Measurements from ENCODE around the gene CHD2.
"Not testable (repeated sequence)": the region's sequence is repeated elsewhere in the genome, so short reads cannot be mapped to it uniquely, and the experiment has no call there.

CHD2 gene

DNA sequence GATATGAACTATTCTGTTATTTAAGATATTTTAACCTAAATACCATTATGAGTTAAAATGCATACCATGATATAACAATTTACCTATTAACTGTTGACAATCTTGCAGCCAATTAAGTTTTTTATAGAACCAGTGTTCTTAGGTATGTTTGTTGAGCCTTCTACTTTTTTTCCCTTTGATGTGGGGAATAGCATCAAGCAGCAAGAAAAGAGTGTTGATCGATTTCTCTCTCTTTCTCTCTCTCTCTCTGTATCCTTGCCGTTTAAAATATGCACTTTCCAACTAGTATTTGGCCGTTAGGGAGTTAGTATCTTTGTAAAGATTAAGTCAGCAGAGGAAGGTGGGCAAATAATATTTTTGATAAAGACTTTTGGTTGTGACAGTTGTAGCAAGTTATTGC lies 5.9 kb downstream of the CHD2 start:
- DNase-seq (ENCODE audit: low read depth in 1 of 2, low spot score in 1 of 2), result no peak

DNA sequence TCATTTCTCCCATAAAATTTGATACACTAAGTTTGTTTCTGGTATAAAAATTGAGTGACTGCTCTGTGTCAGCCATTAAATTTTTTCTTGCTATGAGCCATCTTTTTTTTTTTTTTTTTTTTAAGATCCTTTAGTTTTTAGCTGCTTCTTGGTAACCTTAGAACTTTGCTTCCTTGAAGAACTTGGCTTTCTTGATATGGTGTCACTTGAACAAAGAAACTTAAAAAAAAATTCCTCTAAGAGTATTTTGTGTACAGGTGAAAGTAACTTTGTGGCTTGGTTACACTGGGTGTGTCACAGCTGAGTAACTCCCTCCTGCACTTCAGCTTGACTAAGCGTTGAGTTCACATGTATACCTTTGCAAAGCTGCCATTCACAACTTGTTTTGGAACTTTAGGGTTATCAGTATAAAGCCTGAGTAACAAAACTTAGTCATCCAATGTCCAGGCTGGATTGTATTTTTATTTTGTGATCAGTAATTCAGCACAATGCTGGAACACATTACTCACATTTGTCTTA lies 6.5 kb downstream of the CHD2 start:
- peak in 1 of 2 donors; percentile 29 for DNase-seq (ENCODE audit: low read depth in 1 of 2, low spot score in 1 of 2)

DNA sequence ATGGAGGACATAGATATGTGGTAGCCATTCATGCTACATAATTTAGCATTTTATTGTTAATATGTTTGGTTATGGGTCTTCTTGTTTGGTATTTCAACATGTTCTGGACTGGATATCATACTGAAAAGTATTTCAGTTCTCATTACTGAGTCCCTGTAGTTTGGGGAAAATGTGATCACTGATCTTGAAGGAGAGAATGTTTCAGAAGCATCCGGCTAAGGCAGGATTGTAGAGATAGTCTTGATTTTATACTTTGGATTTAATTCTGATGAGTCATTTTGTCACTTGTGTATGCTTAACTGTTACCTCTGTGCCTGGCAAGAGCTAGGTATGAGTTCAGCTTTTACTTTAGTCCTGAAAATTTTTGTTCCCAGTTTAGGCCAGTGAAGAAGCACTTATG lies 7.1 kb downstream of the CHD2 start:
- no peak for DNase-seq (ENCODE audit: low read depth in 1 of 2, low spot score in 1 of 2)

DNA sequence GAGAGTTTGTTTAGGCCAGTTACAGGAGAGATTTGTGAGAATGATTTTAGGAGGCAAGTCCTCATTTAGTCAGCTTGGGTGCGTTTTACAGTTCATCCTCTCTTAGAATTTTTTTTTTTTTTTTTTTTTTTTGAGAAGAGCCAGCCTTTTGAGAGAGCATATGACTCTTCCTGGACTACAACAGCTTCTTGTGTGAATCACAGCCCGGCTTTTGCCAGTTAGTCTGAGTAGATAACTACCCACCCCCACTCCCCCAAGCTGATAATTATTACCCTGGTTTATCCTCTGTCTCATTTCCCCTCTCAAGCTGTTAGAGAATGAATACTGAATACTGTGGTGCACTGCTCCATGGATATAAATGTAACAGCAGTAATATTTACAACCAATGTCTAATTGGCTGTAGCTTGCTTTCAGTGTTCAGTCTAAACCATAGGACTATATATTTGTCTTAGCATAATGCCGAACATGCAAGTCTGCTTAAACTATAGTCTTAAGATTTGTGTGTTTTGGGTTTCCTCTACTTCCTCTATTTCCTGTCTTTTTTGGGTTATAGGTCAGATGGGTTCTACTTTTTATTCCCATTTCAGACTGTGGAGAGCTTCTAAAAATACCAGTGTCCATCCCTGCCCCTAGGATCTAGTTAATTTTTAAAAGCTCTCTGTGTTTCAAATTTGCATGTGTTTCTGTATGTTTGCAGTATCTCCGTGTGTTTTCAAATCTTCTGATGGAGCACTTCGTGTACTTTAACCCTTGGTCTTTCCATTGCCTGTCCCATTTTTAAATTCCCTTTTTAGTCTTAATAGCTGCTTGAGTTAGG lies 8.0 kb downstream of the CHD2 start:
- DNase-seq (ENCODE audit: low read depth in 1 of 2, low spot score in 1 of 2), result no peak

DNA sequence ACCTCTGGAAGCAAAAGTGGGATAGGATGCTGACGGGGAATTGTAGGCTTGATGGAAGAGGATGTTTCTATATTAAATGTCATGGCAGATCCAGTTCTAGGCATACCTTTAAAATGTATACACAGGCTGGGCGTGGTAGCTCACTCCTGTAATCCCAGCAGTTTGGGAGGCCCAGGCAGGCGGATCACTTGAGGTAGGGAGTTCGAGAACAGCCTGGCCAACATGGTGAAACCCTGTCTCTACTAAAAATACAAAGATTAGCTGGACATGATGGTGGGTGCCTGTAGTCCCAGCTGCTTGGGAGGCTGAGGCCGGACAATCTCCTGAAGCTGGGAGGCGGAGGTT lies 8.6 kb downstream of the CHD2 start:
- DNase-seq (ENCODE audit: low read depth in 1 of 2, low spot score in 1 of 2), result no peak

DNA sequence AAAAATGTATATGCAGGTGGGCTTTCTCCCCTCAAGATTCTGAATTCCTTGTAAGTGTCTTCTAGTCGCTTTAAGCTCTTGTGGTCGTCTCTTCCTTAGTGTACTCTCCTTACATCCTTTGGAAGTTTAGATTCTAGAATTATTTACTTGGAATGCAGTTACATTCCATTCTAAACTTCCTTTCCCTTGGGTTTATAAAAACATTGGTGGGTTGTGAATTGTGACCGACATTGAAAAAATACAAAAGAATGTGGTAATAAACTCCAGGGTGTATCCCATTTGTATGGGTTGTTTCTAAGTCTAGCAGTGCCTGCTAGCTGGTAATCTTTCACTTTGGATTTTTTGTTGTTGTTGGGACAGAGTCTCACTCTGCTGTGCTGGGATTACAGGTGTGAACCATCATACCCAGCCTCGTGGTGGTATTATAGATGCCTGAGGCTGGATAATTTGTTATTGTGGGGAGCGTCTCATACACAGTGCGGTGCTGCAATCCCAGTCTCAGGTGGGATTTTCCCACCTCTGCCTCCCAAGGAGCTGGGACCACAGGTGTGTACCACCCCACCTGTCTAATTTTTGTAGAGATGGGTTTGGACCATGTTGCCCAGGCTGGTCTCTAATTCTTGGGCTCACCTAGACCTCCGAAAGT lies 9.1 kb downstream of the CHD2 start:
- no peak for DNase-seq (ENCODE audit: low read depth in 1 of 2, low spot score in 1 of 2)

DNA sequence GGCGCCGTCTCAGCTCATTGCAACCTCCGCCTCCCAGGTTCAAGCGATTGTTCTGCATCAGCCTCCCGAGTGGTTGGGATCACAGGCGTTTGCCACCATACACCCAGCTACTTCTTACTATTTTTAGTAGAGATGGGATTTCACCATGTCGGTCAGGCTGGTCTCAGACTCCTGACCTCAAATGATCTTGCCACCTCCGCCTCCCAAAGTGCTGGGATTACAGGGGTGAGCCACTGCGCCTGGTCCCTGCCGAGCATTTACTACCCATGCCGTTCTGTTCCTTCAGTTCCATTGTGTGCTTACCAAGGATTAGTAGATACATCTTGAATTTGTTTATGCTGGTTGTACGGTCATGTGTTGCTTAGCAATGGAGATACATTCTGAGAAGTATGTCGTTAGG lies 10.3 kb downstream of the CHD2 start:
- DNase-seq (ENCODE audit: low read depth in 1 of 2, low spot score in 1 of 2), result no peak

DNA sequence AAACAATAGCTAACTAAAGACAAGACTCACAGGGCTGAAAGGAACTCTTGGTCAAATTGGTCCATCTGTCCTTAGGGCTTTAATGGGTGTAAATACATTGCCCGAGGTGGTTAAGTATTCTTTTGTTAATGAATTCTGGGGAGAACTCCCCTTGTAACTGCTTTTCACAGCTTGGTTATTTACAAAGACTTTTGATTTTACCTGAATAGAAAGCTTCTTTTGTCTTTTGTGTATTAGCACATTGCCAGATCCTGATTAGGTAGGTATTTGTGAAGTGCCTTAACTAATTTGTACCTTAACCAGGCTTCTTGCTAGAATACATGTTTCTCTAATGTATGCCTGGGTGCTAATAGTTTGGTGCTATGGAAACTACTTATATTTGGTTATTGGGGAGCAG lies 14.0 kb downstream of the CHD2 start:
- DNase-seq (ENCODE audit: low read depth in 1 of 2, low spot score in 1 of 2), result no peak

DNA sequence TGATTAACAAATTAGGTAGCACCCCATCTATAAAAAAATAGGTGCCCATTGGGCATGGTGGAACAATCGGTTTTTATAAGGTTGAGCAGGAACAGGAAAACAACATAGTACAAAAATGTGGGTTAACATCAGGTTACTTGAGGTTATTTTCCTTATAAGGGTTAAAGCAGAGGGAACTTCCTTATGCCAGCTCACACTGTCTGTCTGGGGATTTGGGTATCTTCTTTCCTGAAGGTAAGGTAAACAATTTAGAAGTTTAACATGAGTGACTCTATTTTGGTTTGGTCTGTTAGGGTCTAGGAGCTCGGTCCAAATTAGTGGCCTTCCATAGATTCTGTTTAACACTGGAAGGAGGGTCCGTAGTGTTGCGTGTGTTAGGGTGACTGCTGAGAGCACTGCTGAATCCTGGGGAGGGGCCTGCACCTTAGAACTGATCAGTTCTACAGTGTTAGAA lies 14.7 kb downstream of the CHD2 start:
- DNase-seq (ENCODE audit: low read depth in 1 of 2, low spot score in 1 of 2), result no peak

DNA sequence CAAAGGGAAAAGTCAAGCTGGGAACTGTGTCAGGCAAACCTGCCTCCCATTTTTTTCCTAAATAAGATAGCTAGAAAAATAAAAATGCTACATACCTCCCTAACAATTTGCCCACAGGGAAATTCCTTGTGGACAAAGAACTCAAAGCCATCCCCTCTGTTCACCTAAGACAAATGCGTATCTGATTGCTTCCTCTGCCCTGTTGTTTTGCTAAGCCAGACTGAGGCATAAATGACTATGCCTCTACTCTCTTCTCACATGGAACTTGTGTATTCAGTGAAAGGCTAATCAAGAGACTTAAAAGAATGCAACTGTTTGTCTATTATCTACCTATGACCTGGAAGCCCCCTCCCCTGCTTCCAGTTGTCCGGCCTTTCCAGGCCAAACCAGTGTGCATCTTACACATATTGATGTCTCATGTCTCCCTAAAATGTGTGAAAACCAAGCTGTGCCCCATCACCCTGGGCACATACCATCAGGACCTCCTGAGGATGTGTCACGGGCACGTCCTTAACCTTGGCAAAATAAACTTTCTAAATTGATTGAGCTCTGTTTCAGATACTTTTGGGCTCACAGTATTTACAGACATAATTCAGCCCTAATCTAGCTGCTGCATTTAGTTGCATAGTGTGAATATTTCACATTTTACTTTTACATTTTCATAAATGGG lies 15.8 kb downstream of the CHD2 start:
- DNase-seq (ENCODE audit: low read depth in 1 of 2, low spot score in 1 of 2), result no peak

DNA sequence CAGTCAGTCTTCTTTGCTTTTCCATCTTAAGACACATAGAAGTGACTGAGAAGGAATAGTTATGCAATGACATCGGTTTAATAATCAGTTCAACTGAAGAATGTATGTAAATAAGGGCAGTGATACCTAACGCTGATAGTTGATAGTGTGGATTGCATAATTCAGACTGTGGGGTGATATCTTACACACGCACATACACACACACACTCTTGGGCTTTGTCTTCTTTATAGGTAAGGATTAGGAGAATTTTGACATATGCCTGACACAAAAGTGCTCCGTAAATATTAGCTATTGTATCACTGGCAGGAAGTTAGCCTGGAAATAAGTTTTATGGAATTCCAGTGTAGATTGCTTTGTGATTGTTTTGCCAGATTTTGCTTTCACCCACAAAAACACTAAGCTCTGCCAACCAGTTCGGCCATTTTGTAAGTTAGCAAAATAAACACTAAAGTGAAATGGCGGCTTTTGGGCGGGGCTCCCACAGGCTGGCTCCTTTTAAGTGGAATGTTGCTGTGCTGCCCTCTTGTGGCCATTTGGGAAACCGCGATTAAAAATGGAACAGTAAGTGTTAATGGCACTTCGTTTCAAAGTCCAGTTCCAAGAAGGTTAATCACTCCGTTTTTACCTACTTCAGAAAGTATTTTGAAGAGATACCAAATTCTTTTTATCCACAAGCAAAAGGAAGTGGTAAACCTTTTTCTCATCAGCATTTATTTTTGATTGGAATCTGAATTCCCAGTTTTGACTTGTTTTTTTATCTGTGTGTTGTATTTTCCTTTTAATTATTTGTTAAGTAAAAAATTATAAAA lies 17.7 kb downstream of the CHD2 start:
- peak; percentile 84 to 86 for DNase-seq (ENCODE audit: low read depth in 1 of 2, low spot score in 1 of 2)

DNA sequence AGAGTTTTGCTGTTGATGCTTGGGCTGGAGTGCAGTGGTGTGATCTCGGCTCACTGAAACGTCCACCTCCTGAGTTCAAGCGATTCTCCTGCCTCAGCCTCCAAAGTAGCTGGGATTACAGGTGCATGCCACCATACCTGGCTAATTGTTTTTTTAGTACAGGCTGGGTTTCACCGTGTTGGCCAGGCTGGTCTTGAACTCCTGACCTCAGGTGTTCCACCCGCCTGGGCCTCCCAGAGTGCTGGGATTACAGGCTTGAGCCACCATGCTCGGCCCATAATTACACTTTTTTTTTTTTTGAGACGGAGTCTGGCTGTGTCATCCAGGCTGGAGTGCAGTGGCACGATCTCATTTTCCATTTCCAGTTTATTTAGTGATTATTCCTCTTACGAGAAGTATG lies 18.8 kb downstream of the CHD2 start:
- not testable (repeated sequence) for DNase-seq (ENCODE audit: low read depth in 1 of 2, low spot score in 1 of 2)

DNA sequence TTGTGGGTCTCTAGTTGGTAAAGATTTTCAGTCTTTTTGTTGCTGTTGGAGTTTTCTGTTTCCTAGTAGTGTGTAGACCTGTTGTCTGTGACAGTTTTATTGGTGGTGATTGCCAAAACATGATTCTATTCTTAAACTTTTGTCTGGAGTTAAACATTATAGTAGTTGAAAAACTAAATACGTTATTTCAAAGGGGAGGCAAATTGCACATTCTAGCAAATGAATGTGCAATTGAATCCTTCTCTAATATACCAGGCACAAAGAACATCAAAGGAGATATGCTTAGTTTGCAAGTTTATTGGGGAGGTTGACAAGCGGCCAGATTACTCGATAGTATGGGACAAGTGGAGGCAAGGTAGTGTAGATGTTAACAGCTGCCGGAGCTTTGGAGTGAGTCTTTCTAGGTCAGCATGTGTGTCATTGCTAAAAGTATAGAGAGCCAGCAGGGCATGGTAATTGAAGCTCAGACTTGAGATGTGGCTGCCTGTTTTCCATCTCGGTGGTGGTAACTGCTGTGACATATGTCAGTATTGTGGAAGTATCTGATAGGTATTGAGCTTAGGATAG lies 20.6 kb downstream of the CHD2 start:
- DNase-seq (ENCODE audit: low read depth in 1 of 2, low spot score in 1 of 2), result no peak

DNA sequence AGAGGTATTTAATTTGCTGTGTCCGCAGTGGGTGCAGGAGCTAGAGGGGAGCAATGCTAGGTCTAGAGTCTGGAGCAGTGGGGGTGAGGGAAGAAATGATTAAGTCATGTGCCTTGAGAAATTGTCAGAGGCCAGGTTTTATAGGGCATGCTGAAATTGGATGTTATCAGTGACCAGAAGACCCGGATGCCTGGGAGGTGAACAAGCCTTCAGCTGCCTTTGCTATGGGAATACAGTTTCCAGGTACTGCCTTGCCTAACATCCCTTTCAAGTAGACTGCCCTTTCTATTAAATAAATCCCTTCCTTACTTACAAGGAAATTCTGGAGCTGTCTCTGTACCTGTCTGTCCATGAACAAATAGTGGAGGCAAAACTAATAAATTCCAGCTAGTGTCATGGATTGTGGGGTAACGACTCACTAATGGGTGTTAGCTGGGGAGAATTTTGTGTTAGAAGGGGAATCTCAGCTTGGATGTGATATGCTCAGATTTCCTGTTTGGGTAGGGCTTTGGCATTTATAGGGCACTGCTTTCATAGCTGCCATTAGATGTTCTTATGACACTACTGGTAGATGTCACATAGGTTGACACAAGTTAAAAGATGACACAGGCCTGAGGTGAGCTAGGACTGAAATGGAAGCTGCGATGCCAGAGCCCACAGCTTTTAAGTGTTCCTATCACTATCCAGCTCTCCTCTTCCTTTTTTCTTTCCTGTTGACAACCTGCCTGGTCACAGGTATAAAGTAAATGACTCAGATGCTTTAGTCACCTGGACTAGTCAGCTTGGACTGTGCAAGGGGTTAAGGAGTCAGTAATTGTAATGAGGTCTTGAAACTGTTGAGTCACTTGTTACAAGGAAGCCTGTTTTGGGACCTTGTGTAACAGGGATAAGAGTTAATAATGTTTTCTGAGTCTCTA lies 21.3 kb downstream of the CHD2 start:
- DNase-seq (ENCODE audit: low read depth in 1 of 2, low spot score in 1 of 2), result no peak

DNA sequence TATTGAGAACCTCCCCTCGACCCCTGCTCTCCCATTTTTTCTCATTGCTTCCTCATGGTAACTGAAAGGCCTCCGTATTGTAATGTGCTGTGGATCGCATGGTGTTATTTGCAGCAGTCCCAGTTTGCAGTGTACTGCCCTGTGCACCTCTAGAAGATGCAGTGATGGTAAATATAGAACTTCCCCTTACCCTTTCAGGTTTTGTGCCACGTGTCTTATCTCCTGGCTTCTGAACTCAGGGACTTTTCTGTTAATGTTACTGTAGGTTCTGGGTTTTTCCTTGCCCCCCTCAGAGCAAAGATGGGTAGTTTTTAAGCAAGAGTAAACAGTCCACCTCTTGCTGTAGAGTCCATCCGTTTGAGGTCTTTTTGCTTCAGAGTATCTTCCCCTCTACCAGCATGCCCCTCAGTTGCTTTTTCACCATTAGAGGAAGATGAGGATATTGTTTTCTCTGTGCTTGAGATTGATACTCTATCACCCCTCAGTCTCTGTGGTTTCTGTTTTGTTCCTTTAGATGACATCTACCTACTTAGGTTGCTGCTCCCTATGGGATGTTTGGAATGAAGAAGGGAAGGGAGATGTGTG lies 22.4 kb downstream of the CHD2 start:
- no peak for DNase-seq (ENCODE audit: low read depth in 1 of 2, low spot score in 1 of 2)

DNA sequence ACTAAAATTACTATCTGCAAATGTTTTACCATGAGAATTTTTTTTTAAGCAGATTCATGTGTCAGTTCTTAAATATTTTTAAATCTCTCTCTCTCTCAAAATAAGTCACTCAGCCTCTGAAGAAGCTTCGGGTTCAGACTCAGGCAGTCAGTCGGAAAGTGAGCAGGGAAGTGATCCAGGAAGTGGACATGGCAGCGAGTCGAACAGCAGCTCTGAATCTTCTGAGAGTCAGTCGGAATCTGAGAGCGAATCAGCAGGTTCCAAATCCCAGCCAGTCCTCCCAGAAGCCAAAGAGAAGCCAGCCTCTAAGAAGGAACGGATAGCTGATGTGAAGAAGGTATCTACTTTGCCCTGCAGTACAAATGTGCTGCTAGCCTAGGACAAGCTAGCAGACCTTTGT lies 24.1 kb downstream of the CHD2 start:
- no peak for DNase-seq (ENCODE audit: low read depth in 1 of 2, low spot score in 1 of 2)

DNA sequence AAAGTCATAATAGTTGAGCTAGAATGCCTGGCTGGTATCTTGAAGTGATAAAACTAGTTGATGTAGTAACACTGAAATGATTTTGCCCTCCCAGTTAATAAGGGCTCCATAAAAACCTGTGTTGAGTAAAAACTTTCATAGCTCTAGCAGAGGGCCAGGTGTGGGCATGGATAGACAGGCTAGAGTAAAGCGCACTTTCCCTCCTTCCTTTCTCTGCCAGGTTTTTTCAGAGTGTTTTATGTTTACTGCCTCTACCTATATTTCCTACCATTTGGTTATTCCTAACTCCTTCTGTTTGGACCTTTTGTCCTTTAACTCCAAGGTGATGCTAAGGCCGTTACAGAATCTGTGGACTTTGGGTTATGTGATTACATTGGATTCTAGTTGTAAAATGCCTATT lies 25.3 kb downstream of the CHD2 start:
- no peak for DNase-seq (ENCODE audit: low read depth in 1 of 2, low spot score in 1 of 2)

DNA sequence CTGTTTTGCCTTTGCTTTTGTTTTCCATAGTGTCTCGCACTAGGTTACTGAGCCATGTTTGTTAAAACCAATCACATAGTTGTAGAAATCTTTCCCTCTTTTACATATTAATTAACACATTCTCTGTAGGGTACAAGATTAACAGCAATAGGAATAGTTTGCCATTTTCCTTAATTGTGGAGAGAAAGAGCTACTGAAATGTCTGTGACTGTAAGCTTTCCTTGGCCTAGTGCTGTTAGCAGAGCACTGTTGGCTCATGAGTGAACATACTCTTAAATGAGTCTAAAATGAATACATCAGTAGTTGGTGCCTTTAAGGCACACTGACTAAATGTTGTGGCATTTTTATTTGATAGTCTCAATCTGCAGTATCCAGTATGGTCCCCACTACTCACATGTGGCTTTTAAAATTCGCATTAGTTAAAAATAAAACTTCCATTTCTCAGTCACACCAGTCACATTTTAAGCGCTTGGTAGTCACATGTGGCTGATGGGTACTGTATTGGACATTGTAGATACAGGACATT lies 28.2 kb downstream of the CHD2 start:
- no peak for DNase-seq (ENCODE audit: low read depth in 1 of 2, low spot score in 1 of 2)

DNA sequence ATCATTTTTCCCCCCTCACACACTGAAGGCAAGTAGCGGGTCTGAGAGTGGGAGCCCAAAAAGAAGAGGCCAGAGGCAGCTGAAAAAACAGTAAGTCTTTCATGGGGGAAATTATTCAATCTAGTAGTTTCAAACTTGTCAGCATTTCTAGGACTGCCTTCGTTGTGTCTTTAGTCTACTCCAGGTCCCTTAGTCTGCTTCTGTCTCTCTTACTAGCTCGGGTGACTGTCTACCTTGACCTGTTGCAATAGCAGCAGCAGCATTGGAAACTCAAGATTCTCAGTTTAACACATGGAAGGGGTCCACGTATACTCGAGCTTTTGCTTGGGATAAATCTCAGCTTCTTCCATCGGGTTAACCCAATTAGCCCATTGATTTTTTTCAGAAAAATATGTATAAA lies 28.9 kb downstream of the CHD2 start:
- no peak for DNase-seq (ENCODE audit: low read depth in 1 of 2, low spot score in 1 of 2)

Measured in activated T-helper 1 cell treated with anti-CD3 and anti-CD28 coated beads, Interleukin-2, amount 50 U/mL, for 16 hours (primary cell).